ENCODE data around the gene LRRC8D.

Gene LRRC8D

GRCh38 chr1:89898150-89898549, 77.3 kb downstream of the LRRC8D start:
- no peak for DNase-seq

- DNase-seq: no peak
Observed at GRCh38 chr1:89898695-89899470, 78.1 kb downstream of the LRRC8D start.

GRCh38 chr1:89900323-89900722, 79.5 kb downstream of the LRRC8D start:
- no peak for DNase-seq

GRCh38 chr1:89900791-89901708, 80.2 kb downstream of the LRRC8D start:
- no peak for DNase-seq

- no peak for DNase-seq
Observed at GRCh38 chr1:89901957-89902669, 81.3 kb downstream of the LRRC8D start.

- DNase-seq: no peak
Observed at GRCh38 chr1:89903550-89903949, 82.7 kb downstream of the LRRC8D start.

GRCh38 chr1:89904219-89904980, 83.6 kb downstream of the LRRC8D start:
- no peak for DNase-seq

- DNase-seq: no peak
Observed at GRCh38 chr1:89905395-89906058, 84.7 kb downstream of the LRRC8D start.

- no peak for DNase-seq
Observed at GRCh38 chr1:89906088-89906487, 85.3 kb downstream of the LRRC8D start.

- no peak for DNase-seq
Observed at GRCh38 chr1:89907727-89908212, 86.9 kb downstream of the LRRC8D start.

GRCh38 chr1:89908273-89908671, 87.4 kb downstream of the LRRC8D start:
- DNase-seq: no peak

GRCh38 chr1:89908672-89909436, 88.0 kb downstream of the LRRC8D start:
- DNase-seq: peak in 1 of 2 donors; percentile 15

- DNase-seq: no peak
Observed at GRCh38 chr1:89910268-89910667, 89.4 kb downstream of the LRRC8D start.

GRCh38 chr1:89910780-89911179, 89.9 kb downstream of the LRRC8D start:
- DNase-seq: no peak

- no peak for DNase-seq
Observed at GRCh38 chr1:89911191-89911991, 90.6 kb downstream of the LRRC8D start.

GRCh38 chr1:89912073-89912472, 91.2 kb downstream of the LRRC8D start:
- DNase-seq: no peak

GRCh38 chr1:89913353-89914095, 92.7 kb downstream of the LRRC8D start:
- DNase-seq: no peak

GRCh38 chr1:89917353-89917752, 96.5 kb downstream of the LRRC8D start:
- no peak for DNase-seq

GRCh38 chr1:89918127-89918793, 97.4 kb downstream of the LRRC8D start:
- DNase-seq: no peak

All from CD4-positive, alpha-beta T cell treated with Interferon alpha-2 for 1 hour (primary cell).